Central memory CD4-positive, alpha-beta T cell (primary cell): ENCODE data around the gene ALDOA.
"Not testable (repeated sequence)": the region's sequence is repeated elsewhere in the genome, so short reads cannot be mapped to it uniquely, and the experiment has no call there.

Source experiments
- DNase-seq: peaks from one replicate; pipeline ENCODE4 v3.0.0; 2022

ALDOA gene

DNA sequence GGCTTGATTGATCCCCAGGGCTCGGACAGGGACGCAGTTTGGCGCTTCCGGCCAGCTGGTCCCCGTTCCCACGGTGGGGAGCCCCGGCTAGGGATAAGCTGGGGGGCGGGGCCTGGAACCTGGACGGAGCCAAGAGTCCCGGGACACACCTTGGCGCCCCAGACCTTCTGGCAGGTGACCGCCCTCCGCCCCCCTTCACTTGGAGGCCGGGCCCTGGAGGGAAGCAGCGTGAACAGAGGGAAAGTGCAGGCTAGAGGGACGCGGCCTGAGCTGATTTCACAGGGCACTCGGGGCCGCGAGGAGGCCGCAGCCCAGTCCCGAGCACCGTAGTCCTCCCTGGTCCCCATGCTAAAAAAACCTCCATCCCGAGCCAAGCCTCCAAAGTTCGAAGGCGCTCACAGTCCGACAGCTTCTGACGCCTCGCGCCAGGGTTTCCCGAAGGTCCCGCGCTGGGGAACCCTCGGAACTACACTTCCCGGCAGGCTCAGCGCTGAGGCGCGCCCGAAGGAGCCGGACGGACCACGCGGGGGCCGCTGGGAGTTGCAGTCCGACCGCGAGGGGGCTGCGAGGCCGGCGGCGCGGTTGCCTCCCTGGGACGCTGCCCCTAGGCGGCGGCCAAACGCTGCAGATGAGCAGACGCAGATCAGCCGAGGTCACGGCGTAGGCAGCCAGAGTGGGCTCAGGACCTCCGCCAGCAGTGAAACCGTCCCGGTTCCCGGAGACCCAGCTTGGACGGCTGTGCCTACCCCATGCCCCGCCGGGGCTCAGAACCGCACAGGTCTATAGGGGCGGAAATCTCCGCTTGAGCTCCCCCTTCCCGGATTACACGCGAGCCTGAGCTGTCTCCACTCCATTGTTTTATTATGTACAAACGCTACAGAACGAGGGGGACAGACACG, 26.2 kb downstream of the ALDOA start, which contains the start of gene TBX6:
TSS of gene TBX6 (minus strand) at position 451 of the 899 bp plus-strand sequence. CDS start 731 bp downstream, outside the sequence.
- peak; percentile 90 for DNase-seq

DNA sequence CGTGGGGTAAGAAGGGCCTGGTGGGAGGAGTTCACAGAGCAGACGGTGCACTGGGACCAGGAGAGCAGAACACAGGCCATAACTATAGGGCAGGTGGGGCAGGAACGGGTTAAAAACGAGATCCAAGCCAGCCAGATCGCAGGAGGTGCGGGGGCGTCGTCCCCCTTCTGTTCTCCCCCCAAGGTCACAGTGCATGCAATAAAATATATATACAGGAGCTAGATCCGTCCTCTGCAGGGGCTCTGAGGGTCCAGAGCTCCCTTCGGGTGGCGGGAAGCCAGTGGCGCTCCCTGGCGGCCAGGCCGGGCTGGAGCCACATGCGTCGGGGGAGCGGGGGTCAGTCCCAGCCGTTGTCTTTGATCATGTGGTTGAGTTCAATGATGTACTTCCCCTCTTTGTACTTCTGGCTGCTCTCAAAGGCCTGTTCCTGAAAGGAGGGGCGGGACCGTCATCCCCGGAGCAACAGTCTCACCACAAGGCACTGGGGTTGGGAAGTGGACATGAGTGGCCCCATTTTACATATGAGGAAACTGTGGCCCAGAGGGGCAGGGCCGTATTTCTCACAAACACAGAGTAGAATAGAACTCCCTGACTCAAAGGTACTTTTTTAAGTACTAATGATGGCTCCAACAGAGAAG, 26.9 kb downstream of the ALDOA start:
- peak; percentile 70 for DNase-seq

DNA sequence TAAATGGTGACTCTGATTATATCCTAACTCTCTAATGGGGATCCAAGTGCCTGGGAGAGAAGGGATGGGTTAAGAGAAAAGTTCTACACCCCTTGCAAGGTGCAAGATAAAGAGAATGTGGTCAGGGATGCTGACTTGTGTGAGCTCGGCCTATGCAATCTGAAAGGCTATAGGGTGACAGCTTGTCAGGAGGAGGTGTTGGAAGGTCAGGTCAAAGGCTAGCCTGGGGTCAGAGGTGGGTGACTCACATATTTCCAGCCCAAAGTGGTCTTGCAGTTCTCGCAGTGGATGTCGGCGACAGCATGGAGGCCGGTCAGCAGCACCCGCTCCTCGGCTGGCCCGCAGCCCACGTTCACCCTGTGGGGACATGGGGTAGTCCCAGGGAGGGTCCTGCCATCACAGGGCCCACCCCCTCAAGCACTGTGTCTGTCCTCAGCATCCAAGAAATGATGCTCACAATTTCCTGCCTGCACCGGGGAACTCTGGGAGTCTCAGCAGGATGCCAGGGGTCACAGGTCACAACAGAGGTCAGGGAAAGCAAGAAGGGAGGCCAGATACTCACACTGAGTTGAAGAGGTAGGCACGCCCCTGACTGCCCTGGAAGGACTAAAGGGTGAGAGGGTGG, 29.1 kb downstream of the ALDOA start:
- DNase-seq: no peak

DNA sequence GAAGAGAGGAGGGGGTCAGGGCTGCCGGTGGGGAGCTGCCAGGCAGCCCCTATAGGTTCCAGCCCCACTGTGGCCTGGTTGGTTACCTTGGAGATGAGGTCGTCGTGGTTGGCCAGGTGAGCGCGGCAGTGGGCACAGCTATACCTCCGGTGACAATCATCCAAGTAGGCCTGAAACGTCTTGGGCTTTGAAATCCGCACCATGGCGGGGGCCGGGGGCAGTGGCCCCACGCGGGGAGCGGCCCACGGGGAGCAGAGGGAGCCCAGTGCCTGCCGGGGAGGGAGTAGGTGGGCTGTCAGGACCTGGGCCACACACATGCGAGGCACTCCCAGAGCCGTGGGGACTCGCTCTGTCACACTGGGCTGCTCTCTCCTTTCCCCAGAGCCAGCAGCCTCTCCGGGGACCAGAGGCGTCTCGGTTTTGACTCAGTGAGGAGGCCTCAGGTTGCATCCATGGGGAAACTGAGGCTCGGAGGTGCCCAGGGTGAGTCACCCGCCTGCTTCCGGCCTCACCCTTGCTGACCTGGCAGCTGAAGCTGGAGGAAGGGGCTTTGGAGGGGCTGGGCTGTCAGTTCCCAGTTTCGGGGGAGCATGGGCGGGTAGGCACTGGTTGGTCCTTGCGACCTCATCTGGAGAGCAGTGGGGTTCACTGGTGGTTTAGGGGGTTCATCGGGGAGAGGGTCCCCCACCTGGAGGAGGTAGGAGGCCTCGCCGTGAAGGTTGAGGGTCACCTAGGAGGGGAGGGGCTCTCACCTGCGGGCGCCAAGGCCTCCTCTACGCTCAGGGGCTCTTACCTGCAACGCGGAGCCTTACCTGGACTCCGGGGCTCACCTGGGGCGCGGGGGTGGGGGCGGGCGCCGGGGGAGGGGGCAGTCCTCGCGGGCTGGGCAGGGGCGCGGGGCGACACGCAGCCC, 29.9 kb downstream of the ALDOA start:
- no peak for DNase-seq

DNA sequence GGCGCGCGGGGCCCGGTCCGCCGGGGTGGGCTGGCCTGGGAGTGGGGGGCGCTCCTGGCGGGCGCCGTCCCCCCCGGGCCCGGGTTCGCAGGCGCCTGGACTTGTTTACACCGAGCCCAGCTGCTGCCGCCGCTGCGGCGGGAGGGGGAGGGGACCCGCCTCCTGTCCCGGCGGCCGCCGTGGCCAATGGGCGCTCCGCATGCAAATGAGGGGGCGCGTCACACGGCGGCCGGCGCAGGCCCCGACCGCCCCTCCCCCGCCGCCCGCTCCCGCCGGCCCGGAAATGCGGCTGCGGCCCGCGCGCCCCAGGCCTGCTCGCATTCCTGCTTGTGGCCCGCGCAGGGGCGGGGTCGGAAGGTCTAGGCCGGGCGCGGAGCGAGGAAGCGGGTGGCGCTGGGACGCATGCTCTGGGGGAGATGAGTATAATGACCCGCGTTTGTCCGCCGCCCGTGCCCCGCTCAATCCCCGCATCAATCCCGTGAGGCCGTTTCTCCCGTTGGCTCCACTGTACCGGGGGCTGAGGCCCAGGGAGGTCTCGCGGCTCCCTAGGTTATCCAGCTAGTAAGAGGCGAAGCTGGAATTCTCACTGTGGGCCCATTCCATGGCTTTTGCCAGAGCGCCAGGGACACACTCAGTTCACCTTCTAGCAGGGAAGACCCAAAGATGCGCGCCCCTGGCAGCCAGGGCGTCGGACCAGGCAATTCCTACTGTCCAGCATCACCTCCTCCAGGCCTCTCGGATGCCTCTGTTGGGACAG, 30.7 kb downstream of the ALDOA start, which contains the start of gene YPEL3:
TSS of gene YPEL3 (minus strand) at position 109 of the 757 bp plus-strand sequence. CDS start 731 bp downstream, outside the sequence.
- DNase-seq: peak; percentile 87

DNA sequence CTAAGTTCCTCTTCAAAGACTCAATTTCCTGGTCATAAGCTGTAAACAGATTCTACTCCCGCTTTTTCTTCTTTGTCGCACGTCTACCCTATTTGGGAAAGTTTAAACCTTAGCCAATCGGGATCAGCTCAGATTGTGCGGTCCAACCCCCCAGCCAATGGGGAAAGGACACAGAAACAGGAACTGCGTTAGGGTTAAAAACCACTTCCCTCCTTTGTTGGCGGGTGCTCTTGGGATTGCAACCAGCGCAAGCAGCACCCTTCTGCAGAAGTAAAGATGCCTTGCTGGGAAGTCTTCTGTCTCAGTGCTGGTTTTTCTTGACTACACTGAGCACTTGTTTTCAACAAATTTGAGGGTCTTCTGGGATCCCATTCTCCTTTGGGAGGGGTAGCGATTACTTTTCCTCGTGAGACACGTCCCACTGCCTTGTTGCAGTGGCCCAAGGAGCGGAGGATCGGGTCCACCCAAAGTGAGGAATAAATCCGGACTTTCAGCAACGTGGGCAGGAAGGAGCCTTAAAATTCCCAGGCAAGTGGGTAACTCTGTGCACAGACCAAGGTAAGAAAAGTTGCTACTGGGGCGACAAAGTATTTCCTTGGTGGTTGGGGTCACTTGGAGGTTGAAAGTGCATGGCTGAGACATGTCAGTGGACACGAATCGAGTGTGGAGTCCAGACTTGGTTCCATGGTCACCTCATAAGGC, 31.5 kb downstream of the ALDOA start:
- DNase-seq: peak; percentile 29

DNA sequence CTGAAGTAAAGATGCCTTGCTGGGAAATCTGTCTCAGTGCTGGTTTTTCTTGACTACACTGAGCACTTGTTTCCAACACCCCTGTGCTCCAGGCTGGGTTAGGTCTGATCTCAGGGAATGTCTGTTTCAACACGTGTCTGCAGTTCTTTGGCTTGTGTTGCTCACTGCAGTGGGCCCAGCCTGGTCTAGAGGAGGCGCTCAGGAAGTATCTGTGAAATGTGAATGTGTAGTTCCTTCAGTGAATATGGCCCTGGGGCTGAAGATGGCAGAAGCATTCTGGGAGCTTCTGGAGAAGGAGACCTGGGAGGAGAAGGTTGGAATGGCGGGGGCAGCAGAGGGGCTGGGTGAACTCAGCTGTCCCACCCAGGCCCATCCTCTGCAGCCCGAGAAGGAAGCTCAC, 38.5 kb downstream of the ALDOA start:
- no peak for DNase-seq

DNA sequence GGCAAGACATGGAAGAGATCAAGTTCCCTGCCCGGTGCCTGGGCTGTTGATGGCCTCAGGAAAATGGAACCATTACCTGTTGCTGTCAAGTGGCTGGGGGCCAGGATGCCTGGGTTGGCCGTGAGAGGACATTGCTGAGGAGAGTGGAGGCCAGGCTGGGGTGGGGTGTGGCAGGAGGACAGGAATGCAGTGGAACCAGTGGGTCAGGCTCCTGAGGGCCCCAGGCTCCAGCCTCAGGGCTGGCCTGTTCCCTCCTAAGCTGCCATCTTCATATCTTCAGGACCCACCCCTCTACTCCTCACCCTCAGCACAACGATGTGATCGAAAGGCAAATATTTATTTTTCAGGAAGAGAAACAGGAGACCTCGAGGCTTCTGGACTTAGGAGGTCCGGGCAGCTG, 38.9 kb downstream of the ALDOA start:
- no peak for DNase-seq

DNA sequence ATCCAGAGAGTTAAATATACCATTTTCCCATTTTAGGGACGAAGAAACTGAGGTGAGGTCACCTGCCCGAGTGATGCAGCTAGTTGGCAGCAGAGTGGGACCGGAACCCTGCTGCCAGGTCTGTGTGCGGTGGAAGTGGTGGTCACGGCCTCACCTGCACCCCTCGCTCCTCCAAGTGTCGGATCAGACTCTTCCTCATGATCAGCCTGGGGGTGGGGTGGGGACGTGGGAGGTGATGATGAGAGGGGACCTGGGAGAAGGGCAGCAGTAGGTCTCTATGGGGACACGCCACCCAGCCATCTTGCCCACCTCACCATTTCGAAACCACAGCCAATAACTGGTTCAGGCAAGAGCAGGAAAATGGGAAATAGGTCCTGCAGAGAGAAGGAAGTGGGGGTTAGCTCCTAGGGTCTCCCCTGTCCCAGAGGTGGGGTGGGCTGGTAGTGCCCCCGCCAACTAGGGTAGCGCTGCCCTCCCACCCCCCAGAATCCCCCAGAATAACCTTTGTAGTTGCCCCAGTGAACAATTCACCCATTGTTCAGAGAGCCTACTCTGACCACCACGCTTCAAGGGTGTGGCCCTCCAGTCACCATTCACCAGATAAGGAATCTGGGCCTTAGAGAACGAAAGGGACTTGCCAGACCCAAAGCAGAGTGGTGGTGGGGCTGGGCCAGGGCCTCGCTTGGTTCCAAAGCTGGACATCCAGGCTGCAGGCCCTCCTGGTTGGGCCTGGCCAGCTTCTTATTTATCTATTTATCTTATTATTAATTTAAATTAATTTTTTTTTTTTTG, 42.7 kb downstream of the ALDOA start:
- DNase-seq: no peak

DNA sequence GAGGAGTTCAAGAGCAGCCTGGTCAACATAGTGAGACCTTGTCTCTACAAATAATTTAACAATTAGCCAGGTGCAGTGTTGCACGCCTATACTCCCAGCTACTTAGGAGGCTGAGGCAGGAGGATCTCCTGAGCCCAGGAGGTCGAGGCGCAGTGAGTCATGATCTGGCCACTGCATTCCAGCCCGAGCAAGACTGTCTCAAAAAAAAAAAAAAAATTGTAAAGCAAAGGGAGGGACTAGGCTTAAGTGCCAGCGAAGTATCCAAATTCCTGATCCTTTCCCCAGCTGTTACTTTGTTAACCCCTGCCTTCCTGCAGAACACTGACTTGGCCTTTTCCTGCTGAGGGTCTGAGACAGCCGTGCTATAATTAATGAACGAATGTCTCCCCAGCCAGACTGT, 45.1 kb downstream of the ALDOA start:
- no peak for DNase-seq

DNA sequence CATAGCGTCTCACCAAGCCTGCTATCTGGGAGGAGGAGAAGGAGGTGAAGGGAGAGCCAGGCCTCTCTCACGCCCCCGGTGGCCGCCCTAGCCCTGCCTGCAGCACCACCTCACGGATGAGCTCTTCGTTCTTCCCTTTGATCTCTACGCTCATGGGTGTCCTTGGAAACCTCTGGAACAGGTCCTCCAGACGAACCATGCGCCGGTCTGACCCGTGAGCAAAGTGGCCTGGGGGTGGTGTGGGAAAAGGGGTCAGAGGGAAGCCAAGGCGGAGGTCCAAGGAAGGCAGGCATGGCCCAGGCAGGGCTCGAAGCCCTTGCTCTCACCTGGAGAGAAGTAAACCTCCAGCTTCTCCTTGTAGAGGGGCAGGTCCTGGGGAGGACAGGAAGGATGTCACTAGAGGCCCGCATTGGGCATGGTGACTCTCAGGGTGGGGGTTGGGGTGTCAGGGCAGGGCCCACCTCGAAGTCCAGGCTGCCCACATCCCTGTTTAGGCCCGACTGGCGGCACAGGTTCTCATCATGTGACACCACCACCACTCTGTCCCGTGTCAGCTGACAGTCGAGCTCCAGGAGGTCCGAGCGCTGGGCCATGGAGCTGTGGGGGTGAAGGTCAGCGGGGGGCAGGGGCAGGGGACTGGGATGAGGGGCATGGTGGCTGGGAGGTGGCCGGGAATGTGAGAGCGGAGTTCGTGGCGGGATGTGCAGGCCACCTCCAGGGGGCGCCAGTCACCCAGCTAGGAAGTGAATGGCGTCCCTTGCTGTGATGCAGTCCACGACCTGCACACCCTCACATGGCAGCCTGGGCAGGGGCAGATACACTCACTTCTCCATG, 46.9 kb downstream of the ALDOA start:
- DNase-seq: peak; percentile 21

DNA sequence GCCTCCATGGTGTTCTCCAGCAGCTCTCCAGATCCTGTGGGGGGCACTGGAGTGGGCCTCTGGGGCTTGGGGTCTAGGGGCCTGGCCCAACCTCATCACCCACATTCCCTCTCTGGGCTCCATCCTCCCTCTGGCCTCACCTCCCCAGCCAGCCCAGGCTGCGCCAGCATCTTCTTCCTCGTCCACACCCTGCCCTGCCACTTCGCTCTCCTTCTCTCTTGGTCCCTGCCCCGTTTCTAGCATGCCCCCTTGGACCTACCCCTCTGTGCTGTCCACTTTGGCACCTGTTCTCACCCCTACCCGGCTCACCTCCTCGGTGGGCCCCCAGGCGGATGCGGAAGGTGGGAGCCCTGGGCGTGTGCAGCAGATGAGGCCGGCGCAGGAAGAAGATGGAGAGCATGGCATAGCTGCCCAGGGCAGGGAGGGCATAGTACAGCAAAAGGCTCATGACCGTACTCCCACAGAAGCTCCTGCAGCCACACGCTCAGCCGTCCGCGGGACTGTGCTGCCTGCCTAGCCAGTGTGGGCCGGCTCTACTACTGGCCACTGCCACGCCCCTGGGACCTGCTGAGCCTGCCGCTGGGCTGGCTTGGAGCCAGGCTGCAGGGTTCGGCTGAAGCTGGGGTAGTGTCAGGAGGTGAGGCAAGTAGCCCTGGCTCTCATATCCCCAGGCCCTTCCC, 47.6 kb downstream of the ALDOA start, which contains the start of gene GDPD3:
TSS of gene GDPD3 (minus strand) at position 507 of the 680 bp plus-strand sequence. CDS start at position 448, 59 bp downstream.
- DNase-seq: no peak

DNA sequence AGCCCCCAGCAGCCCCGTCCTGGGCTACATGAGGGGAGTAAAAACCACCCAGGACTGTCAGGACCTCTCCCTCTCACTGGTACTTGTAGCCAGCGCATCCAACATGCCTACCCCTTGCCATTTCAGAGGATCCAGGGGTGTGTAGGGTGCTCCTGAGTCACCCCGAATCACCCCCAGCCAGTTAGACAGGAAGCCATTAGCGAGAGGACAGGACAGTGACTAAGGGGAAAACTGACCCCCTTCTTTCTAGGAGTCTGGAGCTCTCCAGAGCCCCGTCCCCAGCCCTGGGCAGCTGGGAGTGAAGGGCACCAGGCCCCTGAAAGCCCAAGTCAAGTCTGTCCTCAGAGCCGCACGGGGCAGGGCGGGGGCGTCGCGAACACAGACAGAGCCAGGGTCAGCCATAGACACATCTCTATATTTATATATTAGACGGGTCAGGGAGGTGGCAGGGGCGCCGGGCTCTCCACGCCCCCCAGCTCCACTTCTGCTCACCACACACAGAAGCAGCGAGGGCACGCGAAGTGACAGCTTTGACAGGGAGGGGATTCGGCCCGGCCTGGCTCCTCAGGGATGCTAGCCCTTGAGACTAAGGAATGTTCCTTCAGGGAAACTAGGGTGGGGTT, 48.3 kb downstream of the ALDOA start:
- no peak for DNase-seq

DNA sequence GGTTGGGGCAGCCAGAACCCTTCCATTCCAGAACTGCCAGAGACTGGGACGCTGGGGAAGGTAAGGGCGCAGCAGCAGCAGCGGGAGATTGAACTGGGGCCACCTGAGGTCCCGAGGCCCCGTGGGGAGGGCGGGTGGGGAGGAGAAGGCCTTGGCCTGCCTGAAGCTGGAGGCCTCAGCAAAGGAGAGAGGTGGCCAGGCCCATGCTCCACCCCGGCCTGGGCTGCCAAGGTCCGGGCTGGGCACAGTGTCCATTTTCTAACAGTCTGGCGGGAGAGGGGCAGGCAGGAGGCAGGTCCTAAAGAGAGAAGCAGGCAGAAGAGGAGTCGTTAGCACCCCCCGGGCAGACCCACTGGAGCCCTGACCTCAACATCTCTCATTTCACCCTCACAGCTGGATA, 48.9 kb downstream of the ALDOA start:
- no peak for DNase-seq

DNA sequence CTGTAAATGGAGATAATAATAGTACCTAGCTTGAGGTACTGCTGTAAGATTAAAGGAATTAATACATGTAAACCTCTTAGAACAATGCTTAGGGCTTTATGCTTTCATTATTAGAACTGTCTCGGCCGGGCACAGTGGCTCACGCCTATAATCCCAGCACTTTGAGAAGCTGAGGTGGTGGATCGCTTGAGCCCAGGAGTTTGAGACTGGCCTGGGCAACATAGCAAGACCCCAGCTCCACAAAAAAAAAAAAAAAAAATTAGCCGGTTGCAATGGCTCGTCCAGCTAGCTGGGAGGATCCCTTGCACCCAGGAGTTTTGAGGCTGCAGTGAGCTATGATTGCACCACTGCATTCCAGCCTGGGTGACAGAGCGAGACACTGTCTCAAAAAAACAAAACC, 49.3 kb downstream of the ALDOA start:
- not testable (repeated sequence) for DNase-seq

DNA sequence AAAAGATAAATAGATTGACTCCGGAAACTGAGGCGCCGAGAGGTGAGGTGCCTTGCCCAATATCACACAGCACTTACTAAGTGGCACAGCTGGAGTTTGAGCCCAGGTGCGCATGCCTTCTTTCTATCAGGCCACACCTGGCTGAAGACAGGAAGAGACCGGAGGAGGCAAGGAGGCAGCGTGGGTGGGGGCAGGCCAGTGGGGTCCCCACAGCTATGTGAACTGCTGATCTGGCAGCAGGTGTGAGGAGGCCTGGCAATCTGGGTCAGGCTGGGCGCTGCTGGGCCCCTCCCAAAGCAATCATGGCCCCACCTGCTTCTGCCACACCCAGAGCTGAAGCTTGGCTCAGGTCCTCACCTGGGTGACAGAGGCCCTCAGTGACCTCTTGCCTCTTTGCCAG, 49.7 kb downstream of the ALDOA start:
- peak; percentile 36 for DNase-seq

DNA sequence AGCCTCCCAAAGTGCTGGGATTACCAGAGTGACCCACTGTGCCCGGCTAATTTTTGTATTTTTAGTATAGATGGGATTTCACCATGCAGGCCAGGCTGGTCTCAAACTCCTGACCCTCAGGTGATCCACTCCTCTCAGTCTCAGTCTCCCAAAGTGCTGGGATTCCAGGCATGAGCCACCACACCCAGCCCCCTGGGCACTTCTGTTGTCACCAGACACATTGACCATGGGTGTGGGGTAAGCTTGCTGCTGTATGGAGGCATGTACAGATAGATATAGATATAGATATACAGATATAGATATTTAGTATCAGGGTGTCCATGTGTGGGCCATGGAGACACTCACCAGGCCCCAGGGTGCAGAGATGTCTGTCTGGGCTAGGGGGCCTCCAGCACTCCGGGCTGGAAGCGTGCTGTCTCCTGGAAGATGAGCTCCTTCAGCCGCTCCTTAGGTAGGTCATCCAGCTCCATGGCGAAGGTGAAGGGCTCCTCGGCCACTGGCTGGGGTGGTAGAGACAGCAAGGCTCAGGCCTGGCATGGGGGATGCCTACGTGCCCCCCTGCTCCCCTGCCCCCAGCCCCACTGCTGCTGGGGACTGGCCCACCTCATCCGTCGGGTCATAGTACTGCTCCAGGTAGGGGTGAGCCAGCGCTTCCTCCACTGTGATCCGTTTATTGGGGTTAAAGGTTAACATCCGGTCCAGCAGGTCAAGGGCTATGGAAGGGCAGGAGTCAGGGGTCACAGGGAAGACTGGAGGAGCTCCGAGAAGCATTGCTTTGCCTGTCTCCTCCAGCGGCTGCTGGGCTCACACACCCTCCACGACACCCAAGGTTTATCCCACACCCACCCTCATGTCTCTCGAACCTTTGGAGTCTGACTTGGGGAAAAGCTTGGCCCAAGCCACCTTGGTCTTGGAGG, 51.0 kb downstream of the ALDOA start:
- DNase-seq: no peak
